ENCODE measurements around the gene CACNG5. TPM values are rescaled to one million over a fixed set of nuclear protein-coding genes. Genes with fewer than 3 reads are reported as not detected.

CACNG5 gene
- total and polyA plus RNA-seq, 4 donors, result not detected

DNA sequence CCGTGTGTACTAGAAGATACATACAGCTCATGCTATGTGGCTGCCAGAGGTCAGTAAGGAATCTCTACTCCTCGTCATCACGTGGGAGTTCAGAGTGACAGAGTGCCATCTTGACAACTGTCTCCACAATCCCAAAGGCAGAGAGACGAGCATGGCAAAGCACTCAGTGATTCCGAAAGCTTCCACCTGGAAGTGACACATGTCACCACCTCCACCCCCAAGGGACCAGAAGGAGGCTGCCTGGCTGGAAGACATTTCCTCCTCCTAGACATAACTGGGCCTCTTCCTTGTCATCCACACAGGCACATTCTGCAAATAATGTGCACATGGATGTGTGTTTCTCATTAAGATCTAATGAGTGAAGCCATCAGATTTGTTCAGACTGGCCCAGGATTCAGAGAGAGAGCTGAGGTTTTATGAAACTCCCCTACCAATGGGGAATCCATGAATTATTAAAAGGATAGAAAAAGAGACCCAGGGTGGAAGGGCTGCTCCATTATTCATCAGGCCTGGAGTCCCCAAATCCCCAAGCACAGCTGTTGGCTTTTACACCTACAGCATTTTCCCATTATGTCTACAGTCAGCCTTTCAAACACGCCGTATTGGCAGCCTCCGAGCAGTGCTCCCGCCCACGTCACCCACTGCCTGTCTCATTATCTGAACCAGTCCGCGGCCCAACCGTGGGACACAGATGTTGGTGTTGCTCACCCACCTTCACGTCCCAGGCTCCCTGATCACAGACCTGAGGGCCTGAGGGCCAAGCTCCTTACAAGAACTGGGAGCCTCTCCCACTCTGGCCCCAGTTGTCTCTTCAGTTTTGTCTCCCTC lies 3.3 kb upstream of the CACNG5 start (continued):
- TF ChIP-seq, protein P1, sequence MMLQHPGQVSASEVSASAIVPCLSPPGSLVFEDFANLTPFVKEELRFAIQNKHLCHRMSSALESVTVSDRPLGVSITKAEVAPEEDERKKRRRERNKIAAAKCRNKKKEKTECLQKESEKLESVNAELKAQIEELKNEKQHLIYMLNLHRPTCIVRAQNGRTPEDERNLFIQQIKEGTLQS (IDR thresholded peaks at IDR 0.05), result no peak
- TF ChIP-seq JUND (IDR thresholded peaks at IDR 0.05) (no peak), SP1 (IDR thresholded peaks at IDR 0.05) (no peak), FOXA2 (IDR thresholded peaks at IDR 0.05) (no peak), RXRA (IDR thresholded peaks at IDR 0.05) (no peak)
- TF ChIP-seq, protein P2, sequence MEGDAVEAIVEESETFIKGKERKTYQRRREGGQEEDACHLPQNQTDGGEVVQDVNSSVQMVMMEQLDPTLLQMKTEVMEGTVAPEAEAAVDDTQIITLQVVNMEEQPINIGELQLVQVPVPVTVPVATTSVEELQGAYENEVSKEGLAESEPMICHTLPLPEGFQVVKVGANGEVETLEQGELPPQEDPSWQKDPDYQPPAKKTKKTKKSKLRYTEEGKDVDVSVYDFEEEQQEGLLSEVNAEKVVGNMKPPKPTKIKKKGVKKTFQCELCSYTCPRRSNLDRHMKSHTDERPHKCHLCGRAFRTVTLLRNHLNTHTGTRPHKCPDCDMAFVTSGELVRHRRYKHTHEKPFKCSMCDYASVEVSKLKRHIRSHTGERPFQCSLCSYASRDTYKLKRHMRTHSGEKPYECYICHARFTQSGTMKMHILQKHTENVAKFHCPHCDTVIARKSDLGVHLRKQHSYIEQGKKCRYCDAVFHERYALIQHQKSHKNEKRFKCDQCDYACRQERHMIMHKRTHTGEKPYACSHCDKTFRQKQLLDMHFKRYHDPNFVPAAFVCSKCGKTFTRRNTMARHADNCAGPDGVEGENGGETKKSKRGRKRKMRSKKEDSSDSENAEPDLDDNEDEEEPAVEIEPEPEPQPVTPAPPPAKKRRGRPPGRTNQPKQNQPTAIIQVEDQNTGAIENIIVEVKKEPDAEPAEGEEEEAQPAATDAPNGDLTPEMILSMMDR (IDR thresholded peaks at IDR 0.05; ENCODE audit: low read depth, low read length, missing input control), result no peak

DNA sequence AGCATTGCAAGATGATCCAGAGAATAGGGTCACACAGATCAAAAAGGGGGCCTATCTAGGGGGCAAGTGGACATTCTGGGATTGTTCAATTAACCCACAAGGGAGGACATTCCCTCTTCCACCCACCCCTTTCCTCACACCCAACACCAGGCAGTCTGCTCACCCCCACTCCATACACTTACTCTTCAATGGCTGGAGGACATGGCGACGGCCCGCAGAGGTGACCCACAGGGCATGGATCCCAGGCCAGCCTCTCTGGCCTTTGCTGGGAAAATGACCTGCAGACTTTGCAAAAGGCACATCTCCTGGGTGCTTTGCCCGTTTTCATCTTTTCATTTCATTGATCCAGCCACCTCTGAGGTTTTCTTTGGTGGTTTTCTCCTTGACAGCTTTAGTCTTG lies 1.7 kb upstream of the CACNG5 start:
- Histone ChIP-seq H3K27ac (ENCODE audit: low read depth in 1 of 2, low read length in 2 of 2) (no peak overlapping the region), H3K4me3 (ENCODE audit: low read depth in 1 of 3, low read length in 3 of 3) (no peak overlapping the region), H3K36me3 (ENCODE audit: control insufficient read depth in 4 of 4, insufficient read depth in 3 of 4, low read depth in 1 of 4, low read length in 3 of 4) (no peaks in the 10 kb centered on the region), H3K9me3 (ENCODE audit: control insufficient read depth in 4 of 4, low read length in 3 of 4) (no peaks in the 10 kb centered on the region), H3K27me3 (ENCODE audit: control insufficient read depth in 4 of 4, insufficient read depth in 4 of 4, low read length in 3 of 4) (peaks cover 0 to 10% (median 6%) of the 10 kb centered on the region in 4 donors), H3K9ac (ENCODE audit: low read depth in 1 of 2, low read length in 2 of 2) (no peak overlapping the region), H3K4me1 (ENCODE audit: control insufficient read depth in 4 of 4, insufficient read depth in 4 of 4, low read length in 3 of 4) (no peaks in the 10 kb centered on the region)
- TF ChIP-seq RXRA (IDR thresholded peaks at IDR 0.05) (no peak), JUND (IDR thresholded peaks at IDR 0.05) (no peak), HNF4A (conservative IDR thresholded peaks at IDR 0.05) (no peak), FOXA2 (IDR thresholded peaks at IDR 0.05) (no peak)
- TF ChIP-seq, protein P1 (IDR thresholded peaks at IDR 0.05), result no peak
- WGBS, result 85% methylated on average over 4 of the region's 4 CpGs
- no peak for DNase-seq (ENCODE audit: low spot score)

DNA sequence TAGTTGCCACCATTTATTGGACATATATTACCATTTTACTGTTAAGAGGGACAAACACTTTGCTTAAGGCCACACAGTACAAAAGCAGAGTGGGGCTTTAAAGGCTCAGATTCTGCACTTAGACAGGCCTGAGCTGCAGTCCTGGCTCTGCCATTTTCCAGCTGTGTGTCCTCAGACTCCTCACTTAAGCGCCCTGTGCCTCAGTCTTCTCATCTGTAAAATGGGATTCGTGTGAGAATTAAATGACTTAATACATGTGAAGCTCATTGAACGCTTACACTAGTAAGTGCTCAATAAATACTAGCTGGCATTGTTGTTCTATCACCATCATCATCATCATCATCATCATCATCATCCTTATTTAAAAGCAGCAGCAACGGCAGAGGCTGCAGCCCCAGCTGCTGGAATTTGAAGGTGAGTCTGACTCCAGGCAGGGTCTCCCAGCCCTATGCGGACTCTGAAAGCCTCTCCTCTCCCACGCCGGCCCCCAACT lies 445 bp upstream of the CACNG5 start:
- no peak overlapping the region for H3K9ac ChIP-seq (ENCODE audit: low read depth in 1 of 2, low read length in 2 of 2)
- WGBS, result 35% methylated on average over 7 of the region's 7 CpGs
- H3K27me3 ChIP-seq (ENCODE audit: control insufficient read depth in 4 of 4, insufficient read depth in 4 of 4, low read length in 3 of 4), result peaks cover 0 to 10% (median 6%) of the 10 kb centered on the region in 4 donors
- no peaks in the 10 kb centered on the region for H3K9me3 ChIP-seq (ENCODE audit: control insufficient read depth in 4 of 4, low read length in 3 of 4)
- H3K4me3 ChIP-seq (ENCODE audit: low read depth in 1 of 3, low read length in 3 of 3), result no peak overlapping the region
- no peak overlapping the region for H3K27ac ChIP-seq (ENCODE audit: low read depth in 1 of 2, low read length in 2 of 2)
- DNase-seq (ENCODE audit: low spot score), result no peak
- H3K4me1 ChIP-seq (ENCODE audit: control insufficient read depth in 4 of 4, insufficient read depth in 4 of 4, low read length in 3 of 4), result no peaks in the 10 kb centered on the region
- TF ChIP-seq HNF4G (IDR thresholded peaks at IDR 0.05) (no peak), RAD21 (IDR thresholded peaks at IDR 0.05) (no peak), FOXA1 (IDR thresholded peaks at IDR 0.05) (no peak), SP1 (IDR thresholded peaks at IDR 0.05) (no peak), HNF4A (conservative IDR thresholded peaks at IDR 0.05) (no peak), FOXA2 (IDR thresholded peaks at IDR 0.05) (no peak), TAF1 (conservative IDR thresholded peaks at IDR 0.05) (no peak), RXRA (IDR thresholded peaks at IDR 0.05) (no peak), EGR1 (IDR thresholded peaks at IDR 0.05; ENCODE audit: low read depth in 2 of 2) (no peak), NR2F2 (IDR thresholded peaks at IDR 0.05) (no peak), YY1 (IDR thresholded peaks at IDR 0.05) (no peak), JUND (IDR thresholded peaks at IDR 0.05) (no peak), GABPA (IDR thresholded peaks at IDR 0.05 in 1 of 2, conservative IDR thresholded peaks at IDR 0.05 in 1 of 2) (no peak)
- TF ChIP-seq, protein P1 (IDR thresholded peaks at IDR 0.05), result no peak
- TF ChIP-seq, protein P3, sequence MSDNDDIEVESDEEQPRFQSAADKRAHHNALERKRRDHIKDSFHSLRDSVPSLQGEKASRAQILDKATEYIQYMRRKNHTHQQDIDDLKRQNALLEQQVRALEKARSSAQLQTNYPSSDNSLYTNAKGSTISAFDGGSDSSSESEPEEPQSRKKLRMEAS (IDR thresholded peaks at IDR 0.05), result no peak
- TF ChIP-seq, protein P2 (IDR thresholded peaks at IDR 0.05; ENCODE audit: low read depth, low read length, missing input control), result no peak
- TF ChIP-seq, protein P4, sequence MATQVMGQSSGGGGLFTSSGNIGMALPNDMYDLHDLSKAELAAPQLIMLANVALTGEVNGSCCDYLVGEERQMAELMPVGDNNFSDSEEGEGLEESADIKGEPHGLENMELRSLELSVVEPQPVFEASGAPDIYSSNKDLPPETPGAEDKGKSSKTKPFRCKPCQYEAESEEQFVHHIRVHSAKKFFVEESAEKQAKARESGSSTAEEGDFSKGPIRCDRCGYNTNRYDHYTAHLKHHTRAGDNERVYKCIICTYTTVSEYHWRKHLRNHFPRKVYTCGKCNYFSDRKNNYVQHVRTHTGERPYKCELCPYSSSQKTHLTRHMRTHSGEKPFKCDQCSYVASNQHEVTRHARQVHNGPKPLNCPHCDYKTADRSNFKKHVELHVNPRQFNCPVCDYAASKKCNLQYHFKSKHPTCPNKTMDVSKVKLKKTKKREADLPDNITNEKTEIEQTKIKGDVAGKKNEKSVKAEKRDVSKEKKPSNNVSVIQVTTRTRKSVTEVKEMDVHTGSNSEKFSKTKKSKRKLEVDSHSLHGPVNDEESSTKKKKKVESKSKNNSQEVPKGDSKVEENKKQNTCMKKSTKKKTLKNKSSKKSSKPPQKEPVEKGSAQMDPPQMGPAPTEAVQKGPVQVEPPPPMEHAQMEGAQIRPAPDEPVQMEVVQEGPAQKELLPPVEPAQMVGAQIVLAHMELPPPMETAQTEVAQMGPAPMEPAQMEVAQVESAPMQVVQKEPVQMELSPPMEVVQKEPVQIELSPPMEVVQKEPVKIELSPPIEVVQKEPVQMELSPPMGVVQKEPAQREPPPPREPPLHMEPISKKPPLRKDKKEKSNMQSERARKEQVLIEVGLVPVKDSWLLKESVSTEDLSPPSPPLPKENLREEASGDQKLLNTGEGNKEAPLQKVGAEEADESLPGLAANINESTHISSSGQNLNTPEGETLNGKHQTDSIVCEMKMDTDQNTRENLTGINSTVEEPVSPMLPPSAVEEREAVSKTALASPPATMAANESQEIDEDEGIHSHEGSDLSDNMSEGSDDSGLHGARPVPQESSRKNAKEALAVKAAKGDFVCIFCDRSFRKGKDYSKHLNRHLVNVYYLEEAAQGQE (IDR thresholded peaks at IDR 0.05), result no peak
- no peaks in the 10 kb centered on the region for H3K36me3 ChIP-seq (ENCODE audit: control insufficient read depth in 4 of 4, insufficient read depth in 3 of 4, low read depth in 1 of 4, low read length in 3 of 4)
